Endodermal cell (in vitro differentiated cells): ENCODE data around the gene DSCAML1. TPM values are rescaled to one million over a fixed set of nuclear protein-coding genes. Genes with fewer than 3 reads are reported as not detected.

Source experiments
- DNase-seq: peaks from one replicate; pipeline ENCODE4 v3.0.0-alpha.2; 2017
- H3K27ac ChIP-seq: 2 replicates; pipeline ENCODE4 v1.5.1; 2013; ENCODE audit warnings: mild to moderate bottlenecking, low read depth, low read length, moderate library complexity
- H3K27me3 ChIP-seq: 2 replicates; pipeline ENCODE4 v1.6.1; 2013; ENCODE audit warnings: mild to moderate bottlenecking, low read length, moderate library complexity; ENCODE audit not compliant: insufficient read depth, control insufficient read depth, poor library complexity, severe bottlenecking
- H3K36me3 ChIP-seq: 2 replicates; pipeline ENCODE4 v1.7.0; 2013; ENCODE audit warnings: mild to moderate bottlenecking, low read length, moderate library complexity; ENCODE audit not compliant: control insufficient read depth, insufficient read depth
- H3K4me1 ChIP-seq: one replicate; pipeline ENCODE4 v1.7.0; 2013; ENCODE audit warnings: low read length; ENCODE audit not compliant: control insufficient read depth, insufficient read depth
- H3K4me3 ChIP-seq: 2 replicates; pipeline ENCODE4 v1.5.1; 2013; ENCODE audit warnings: mild to moderate bottlenecking, low read length, moderate library complexity
- H3K9ac ChIP-seq: 2 replicates; pipeline ENCODE4 v1.6.1; 2013; ENCODE audit warnings: mild to moderate bottlenecking, low read length, moderate library complexity; ENCODE audit not compliant: poor library complexity, severe bottlenecking; ENCODE audit errors: extremely low read depth
- H3K9me3 ChIP-seq: 2 replicates; pipeline ENCODE4 v1.6.1; 2013; ENCODE audit warnings: mild to moderate bottlenecking, low read length, moderate library complexity; ENCODE audit not compliant: control insufficient read depth
- H3K27ac Mint-ChIP-seq: 2 replicates; pipeline ENCODE4 v1.8.0; 2020; ENCODE audit warnings: mixed read lengths
- H3K27me3 Mint-ChIP-seq: 2 replicates; pipeline ENCODE4 v1.8.0; 2021; ENCODE audit warnings: mild to moderate bottlenecking, mixed read lengths; ENCODE audit not compliant: insufficient read depth
- H3K36me3 Mint-ChIP-seq: 2 replicates; pipeline ENCODE4 v1.8.0; 2020; ENCODE audit warnings: low read depth, mixed read lengths
- H3K4me1 Mint-ChIP-seq: 2 replicates; pipeline ENCODE4 v1.8.0; 2020; ENCODE audit warnings: mixed read lengths
- H3K4me3 Mint-ChIP-seq: 2 replicates; pipeline ENCODE4 v1.8.0; 2020; ENCODE audit warnings: mild to moderate bottlenecking, moderate library complexity, mixed read lengths
- H3K9me3 Mint-ChIP-seq: 2 replicates; pipeline ENCODE4 v1.8.0; 2020; ENCODE audit warnings: mild to moderate bottlenecking, mixed read lengths
- WGBS, 2 experiments: methylation state at CpG; one replicate each; pipeline versions ENCODE4 v1.1.5 to v1.1.7; 2013; ENCODE audit warnings: missing lambda C conversion rate in 2 of 2, mixed read lengths in 1 of 2; ENCODE audit not compliant: insufficient coverage in 1 of 2, insufficient read length in 1 of 2; 5-methylcytosine and 5-hydroxymethylcytosine counted together
- total RNA-seq, 2 donors: library from RNA; stranded (reverse); fragmentation: NEBNext Ultra II Directional in 1 of 2; extraction: Animal tissue kit (Norgen Biotek cat#: 25700) in 1 of 2; gene quantifications; 2 replicates in 1 of 2; 3 replicates in 1 of 2; pipeline ENCODE4 v1.2.1, GENCODE V29; 2021
- TF ChIP-seq, protein P1 (sequence below): fragments of 200-600 bp; sonication (generic); conservative IDR thresholded peaks from 2 replicates; pipeline ENCODE4 v1.5.0; 2021; ENCODE audit warnings: antibody characterized with exemption, mild to moderate bottlenecking

The DSCAML1 gene
- total RNA-seq, 2 donors from 2014 or later = 5.6 to 10.9 TPM

DNA sequence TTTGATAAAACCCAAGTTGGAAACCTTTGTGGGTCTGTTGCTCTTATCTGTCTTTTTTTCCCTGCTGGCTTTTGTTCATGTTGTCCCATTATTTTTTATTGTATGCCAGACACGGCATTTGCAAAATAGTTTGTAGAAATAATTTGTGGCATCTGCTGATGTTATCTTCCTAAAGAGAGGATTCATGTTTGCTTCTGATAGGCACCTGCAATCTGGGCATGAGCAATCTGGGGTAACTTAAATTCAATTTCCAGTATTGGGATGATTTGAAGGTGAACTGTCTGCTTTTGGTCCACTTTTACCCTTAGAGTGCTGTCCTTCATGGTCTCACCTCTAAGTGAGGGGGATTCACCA, 342.5 kb downstream of the DSCAML1 start:
- no peaks in the 10 kb centered on the region for H3K27me3 ChIP-seq
- TF ChIP-seq, protein P1, sequence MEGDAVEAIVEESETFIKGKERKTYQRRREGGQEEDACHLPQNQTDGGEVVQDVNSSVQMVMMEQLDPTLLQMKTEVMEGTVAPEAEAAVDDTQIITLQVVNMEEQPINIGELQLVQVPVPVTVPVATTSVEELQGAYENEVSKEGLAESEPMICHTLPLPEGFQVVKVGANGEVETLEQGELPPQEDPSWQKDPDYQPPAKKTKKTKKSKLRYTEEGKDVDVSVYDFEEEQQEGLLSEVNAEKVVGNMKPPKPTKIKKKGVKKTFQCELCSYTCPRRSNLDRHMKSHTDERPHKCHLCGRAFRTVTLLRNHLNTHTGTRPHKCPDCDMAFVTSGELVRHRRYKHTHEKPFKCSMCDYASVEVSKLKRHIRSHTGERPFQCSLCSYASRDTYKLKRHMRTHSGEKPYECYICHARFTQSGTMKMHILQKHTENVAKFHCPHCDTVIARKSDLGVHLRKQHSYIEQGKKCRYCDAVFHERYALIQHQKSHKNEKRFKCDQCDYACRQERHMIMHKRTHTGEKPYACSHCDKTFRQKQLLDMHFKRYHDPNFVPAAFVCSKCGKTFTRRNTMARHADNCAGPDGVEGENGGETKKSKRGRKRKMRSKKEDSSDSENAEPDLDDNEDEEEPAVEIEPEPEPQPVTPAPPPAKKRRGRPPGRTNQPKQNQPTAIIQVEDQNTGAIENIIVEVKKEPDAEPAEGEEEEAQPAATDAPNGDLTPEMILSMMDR = no peak
- no peak overlapping the region for H3K4me3 ChIP-seq
- peaks cover 9% of the 10 kb centered on the region for H3K9me3 ChIP-seq
- no peak overlapping the region for H3K27ac ChIP-seq
- H3K36me3 ChIP-seq = no peaks in the 10 kb centered on the region
- H3K4me1 ChIP-seq = no peaks in the 10 kb centered on the region
- peaks cover 2% of the 10 kb centered on the region for H3K4me1 Mint-ChIP-seq
- H3K4me3 Mint-ChIP-seq = no peak overlapping the region
- no peaks in the 10 kb centered on the region for H3K36me3 Mint-ChIP-seq
- H3K27ac Mint-ChIP-seq = no peak overlapping the region
- H3K27me3 Mint-ChIP-seq = peaks cover 7% of the 10 kb centered on the region
- DNase-seq = no peak
- WGBS, 2 experiments = 80 to 91% methylated on average over 1 of the region's 1 CpG
- peaks cover 12% of the 10 kb centered on the region for H3K9me3 Mint-ChIP-seq
- no peak overlapping the region for H3K9ac ChIP-seq

DNA sequence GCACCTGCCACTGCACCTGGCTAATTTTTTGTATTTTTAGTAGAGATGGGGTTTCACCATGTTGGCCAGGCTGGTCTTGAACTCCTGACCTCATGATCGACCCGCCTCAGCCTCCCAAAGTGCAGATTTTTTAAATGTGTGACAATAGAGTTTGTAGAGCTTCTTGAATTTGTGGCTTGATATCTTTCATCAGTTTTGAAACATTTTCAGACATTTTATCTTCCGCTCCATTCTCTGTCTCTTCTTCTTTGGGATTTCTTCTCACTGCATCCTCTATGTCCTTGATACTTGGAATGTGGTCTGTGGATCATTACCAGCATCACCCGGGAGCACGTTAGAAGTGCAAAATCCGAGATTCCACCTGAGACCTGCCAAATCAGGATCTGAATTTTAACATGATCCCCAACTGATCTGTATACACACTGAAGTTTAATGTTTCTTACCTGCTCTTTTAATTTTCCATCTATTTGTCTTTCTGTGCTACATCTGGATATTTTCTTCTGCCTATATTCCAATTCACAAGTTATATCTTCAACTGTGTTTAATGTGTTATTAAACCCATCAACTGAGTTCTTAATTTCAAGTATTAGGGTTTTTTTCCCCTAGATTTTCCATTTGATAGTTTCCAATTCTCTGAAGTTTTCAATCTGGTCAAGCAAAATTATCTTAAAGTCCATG, 343.0 kb downstream of the DSCAML1 start:
- Histone ChIP-seq H3K36me3 (no peaks in the 10 kb centered on the region), H3K27me3 (no peaks in the 10 kb centered on the region), H3K4me3 (no peak overlapping the region), H3K9me3 (peaks cover 9% of the 10 kb centered on the region), H3K4me1 (no peaks in the 10 kb centered on the region), H3K9ac (no peak overlapping the region), H3K27ac (no peak overlapping the region)
- Mint-ChIP-seq H3K4me1 (peaks cover 2% of the 10 kb centered on the region), H3K27me3 (peaks cover 4% of the 10 kb centered on the region), H3K27ac (no peak overlapping the region), H3K4me3 (no peak overlapping the region), H3K9me3 (peaks cover 12% of the 10 kb centered on the region), H3K36me3 (no peaks in the 10 kb centered on the region)
- no peak for DNase-seq
- TF ChIP-seq, protein P1 = no peak
- WGBS, 2 experiments = 93 to 100% methylated on average over 4 to 6 of the region's 6 CpGs

DNA sequence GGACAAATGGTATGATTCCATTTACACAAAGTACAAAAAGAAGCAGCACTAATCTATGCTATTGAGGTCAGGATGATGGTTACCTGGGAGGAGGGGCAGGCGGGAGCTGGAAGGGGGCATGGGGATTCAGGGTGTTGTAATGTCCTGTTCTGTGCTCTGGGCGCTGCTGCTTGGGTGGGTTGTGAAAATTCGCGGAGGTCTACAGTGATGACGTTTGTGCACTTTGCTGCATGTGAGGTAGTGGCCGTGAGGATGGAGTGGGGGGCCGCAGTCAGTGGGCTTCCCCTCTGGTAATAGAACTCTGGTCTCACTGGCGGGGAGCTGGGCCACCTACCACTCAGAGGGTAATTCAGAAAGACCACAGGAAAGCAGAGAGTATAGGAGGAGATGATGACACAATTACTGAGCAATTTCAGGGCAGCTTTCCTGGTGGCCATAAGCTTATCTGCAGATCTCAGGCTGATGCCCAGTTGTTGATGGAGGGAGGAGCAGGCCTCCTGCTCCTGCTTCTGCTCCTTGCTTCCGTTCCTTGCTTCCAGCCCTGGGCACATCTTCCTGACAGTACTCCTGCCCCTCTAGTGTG, 347.8 kb downstream of the DSCAML1 start:
- Histone ChIP-seq H3K4me3 (no peak overlapping the region), H3K27me3 (peaks cover 24% of the 10 kb centered on the region), H3K9ac (no peak overlapping the region), H3K4me1 (peaks cover under 1% of the 10 kb centered on the region), H3K36me3 (no peaks in the 10 kb centered on the region), H3K27ac (no peak overlapping the region), H3K9me3 (peaks cover 5% of the 10 kb centered on the region)
- Mint-ChIP-seq H3K4me3 (no peak overlapping the region), H3K27me3 (peaks cover 10% of the 10 kb centered on the region), H3K4me1 (peaks cover 2% of the 10 kb centered on the region), H3K9me3 (peaks cover 5% of the 10 kb centered on the region), H3K27ac (no peak overlapping the region), H3K36me3 (no peaks in the 10 kb centered on the region)
- DNase-seq = peak; percentile 35
- TF ChIP-seq, protein P1 = no peak
- WGBS, 2 experiments = 88 to 90% methylated on average over 2 to 9 of the region's 9 CpGs
